PC-9 (cell line): ENCODE data around the gene PDPR.

Source experiments
- EZH2 ChIP-seq: fragments of 200-600 bp; sonication (generic); IDR thresholded peaks from 2 replicates; pipeline ENCODE4 v1.8.0; 2017; ENCODE audit warnings: antibody characterized with exemption, low read depth
- TF ChIP-seq, protein P1 (sequence below): fragments of 200-600 bp; sonication (generic); conservative IDR thresholded peaks from 2 replicates; pipeline ENCODE4 v1.6.1; 2017; ENCODE audit warnings: mixed run types, antibody characterized with exemption, mild to moderate bottlenecking, moderate library complexity

GRCh38 chr16:70159355-70160348, 45.5 kb downstream of the PDPR start:
- TF ChIP-seq, protein P1, sequence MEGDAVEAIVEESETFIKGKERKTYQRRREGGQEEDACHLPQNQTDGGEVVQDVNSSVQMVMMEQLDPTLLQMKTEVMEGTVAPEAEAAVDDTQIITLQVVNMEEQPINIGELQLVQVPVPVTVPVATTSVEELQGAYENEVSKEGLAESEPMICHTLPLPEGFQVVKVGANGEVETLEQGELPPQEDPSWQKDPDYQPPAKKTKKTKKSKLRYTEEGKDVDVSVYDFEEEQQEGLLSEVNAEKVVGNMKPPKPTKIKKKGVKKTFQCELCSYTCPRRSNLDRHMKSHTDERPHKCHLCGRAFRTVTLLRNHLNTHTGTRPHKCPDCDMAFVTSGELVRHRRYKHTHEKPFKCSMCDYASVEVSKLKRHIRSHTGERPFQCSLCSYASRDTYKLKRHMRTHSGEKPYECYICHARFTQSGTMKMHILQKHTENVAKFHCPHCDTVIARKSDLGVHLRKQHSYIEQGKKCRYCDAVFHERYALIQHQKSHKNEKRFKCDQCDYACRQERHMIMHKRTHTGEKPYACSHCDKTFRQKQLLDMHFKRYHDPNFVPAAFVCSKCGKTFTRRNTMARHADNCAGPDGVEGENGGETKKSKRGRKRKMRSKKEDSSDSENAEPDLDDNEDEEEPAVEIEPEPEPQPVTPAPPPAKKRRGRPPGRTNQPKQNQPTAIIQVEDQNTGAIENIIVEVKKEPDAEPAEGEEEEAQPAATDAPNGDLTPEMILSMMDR = no peak
- no peak for TF ChIP-seq EZH2
